ENCODE results near the gene MEGF10.

The MEGF10 gene

GRCh38 chr5:127324756-127325155 is 34.2 kb downstream of the MEGF10 start:
- in situ Hi-C loops (cut with HindIII; ENCODE audit: low sequenced_read_pairs), result no loop called here

DNA sequence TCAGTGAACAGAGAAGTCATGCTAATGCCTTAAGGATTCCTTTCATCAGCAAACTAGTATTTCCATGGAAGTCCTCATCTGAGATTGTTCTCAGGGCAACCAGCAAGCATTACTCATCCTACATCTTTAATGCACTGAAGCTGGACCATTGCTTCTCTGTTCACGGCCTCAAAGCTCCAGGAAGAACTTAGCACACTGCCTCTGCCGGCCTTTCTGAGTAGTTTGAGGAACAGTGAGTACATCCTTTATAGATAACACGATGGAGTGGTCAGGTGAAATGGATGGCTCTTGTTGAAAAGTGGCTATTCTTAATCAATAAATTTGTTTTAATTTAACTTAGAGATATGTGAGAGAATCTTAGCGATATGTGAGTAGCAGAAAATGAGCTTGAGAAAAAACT is 35.8 kb downstream of the MEGF10 start:
- in situ Hi-C loops (cut with HindIII; ENCODE audit: low sequenced_read_pairs), result no loop called here

DNA sequence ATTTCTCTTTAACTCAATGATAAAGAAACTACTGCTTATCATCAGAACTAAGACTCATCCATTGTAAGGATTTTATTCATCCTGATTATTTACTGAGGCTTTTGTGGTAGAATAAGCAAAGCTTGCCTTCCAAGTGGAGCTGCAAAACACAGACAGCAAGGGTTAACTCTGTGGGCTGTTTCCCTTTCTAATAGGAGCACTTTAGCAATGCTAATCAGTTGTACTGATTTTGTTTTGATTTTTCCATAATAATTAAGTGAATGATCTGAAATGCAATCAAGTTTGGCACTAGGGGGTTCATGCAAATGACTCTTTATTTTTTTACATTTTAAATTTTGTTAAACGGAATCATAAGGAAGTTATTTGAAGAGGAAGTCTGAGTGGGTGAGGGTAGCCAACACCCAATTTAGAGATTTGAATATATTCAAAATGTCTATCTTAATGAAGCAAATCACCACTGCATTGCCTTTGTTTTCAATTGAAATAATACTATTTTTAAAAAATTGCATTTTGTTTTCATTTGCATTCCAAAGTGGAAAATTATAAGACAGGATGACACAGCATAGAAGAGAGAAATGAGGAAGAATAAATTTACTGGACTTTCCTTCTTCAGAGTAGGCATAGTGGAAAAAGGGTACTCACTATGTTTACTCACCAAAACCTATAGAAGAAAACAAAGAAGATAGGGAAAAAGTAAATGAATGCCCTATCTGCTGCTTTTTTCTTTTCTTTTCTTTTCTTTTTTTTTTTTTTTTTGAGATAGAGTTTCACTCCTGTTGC is 36.6 kb downstream of the MEGF10 start:
- in situ Hi-C loops (cut with HindIII; ENCODE audit: low sequenced_read_pairs), result no loop called here

GRCh38 chr5:127330116-127330515 is 39.5 kb downstream of the MEGF10 start:
- in situ Hi-C loops (cut with HindIII; ENCODE audit: low sequenced_read_pairs), result no loop called here

DNA sequence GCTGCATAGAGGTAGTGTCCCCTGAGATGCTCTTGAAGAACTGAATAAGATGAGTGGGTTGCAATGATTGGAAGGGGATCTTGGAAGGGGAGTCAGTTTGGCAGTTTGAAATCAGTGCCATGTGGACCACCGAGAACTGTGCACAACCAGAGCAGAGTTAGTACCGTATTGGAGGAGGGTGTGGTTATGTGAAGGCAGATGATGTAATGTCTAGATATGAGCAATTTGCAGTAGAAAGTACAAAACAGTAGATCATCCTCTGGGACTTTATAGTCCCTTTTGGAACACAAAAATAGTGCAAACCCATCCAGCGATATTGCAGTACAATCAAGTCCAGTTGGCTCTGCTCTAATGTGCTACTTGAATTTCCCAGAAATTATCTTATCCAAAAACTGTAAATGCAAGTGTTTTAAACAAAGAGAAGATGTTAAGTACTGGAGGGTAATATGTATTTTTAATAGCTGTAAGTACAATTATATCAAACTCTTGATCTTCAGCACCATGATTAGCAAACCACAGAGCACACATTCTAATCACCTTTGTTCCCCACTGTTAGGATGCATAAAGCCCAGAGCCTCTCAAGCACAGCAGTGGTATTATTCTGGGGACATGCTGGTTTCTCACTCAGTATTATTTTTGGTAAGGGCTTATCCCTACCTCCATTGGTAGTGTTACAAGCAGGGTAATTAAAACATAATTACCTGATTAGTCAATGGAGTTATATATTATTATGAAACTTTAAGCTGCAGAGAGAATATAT is 41.5 kb downstream of the MEGF10 start:
- in situ Hi-C loops (cut with HindIII; ENCODE audit: low sequenced_read_pairs), result no loop called here

DNA sequence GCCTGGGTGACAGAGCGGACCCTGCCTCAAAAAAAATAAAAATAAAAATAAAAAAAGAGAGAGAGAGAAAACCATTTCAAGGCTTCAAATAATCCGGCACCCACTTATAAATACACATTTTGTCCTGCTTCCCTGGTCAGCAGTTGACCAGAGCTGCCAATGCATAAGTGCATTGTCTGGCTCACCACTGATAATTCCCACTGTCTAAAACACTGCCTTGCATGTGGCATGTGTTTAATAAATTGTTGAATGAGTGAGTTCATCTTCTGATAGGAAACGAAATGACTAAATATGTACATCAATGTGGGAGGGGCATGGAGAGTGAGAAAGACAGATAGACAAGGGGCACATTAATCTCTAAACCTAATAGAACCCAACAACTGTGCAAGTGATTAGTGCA is 42.9 kb downstream of the MEGF10 start:
- in situ Hi-C loops (cut with HindIII; ENCODE audit: low sequenced_read_pairs), result no loop called here

DNA sequence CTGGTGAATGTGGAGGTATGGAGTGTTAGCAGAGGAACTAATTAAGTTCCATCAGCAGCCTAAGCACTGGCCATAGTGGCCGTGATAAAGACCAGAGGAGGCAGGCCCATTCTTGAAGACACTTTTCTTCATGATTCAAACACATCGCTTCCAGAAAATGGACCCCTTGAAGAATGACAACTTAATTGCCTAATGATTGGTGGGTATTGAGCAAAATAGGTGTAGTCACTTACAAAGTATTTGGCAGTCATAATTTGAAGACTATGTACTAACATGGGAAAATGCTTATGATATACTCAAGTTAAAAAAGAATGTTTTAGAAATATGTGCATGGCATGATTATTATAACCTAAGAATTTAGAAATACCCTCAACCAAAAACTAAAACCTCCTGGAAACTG is 44.8 kb downstream of the MEGF10 start:
- in situ Hi-C loops (cut with HindIII; ENCODE audit: low sequenced_read_pairs), result no loop called here

DNA sequence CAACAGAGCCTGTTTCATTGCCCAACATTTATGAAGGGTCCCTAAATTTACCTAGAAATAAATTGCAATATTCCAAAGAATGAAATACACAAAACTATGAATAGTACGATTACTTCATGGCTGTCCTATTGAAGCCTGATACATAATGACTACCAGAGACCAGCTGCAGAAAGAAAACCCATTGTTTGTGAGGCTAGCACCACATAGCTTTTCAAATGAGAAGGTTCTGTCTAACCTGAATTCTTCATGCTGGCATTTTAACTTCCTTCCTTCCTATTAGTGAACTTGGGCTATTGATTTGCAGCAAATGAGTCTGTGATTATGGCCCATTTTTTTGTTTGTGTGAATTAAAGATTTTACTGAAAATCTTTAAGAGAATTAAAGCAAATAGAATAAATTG is 47.3 kb downstream of the MEGF10 start:
- in situ Hi-C loops (cut with HindIII; ENCODE audit: low sequenced_read_pairs), result no loop called here

DNA sequence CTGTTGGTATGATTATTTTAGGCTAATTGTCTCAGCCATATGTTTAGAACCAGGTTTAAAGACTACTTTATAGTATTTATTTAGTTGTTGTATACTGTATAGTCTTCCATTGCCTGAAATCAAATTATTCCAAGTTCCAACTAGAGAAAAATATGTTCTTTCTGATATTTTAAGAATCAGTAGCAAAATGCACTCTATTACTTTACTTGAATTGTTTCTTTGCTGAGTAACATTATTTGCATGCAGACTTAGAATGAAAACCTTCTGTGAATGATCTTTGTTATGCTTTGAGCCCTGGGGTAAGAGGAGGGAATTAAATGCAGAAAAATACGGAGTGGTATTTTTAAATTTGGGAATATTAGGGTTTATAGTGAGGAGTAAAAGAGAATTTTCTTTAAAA is 47.9 kb downstream of the MEGF10 start:
- in situ Hi-C loops (cut with HindIII; ENCODE audit: low sequenced_read_pairs), result no loop called here

GRCh38 chr5:127340606-127341005 is 50.0 kb downstream of the MEGF10 start:
- in situ Hi-C loops (cut with HindIII; ENCODE audit: low sequenced_read_pairs), result no loop called here

GRCh38 chr5:127342364-127342763 is 51.8 kb downstream of the MEGF10 start:
- in situ Hi-C loops (cut with HindIII; ENCODE audit: low sequenced_read_pairs), result no loop called here

- in situ Hi-C loops (cut with HindIII; ENCODE audit: low sequenced_read_pairs), result no loop called here
Observed at GRCh38 chr5:127343313-127343712, 52.7 kb downstream of the MEGF10 start.

DNA sequence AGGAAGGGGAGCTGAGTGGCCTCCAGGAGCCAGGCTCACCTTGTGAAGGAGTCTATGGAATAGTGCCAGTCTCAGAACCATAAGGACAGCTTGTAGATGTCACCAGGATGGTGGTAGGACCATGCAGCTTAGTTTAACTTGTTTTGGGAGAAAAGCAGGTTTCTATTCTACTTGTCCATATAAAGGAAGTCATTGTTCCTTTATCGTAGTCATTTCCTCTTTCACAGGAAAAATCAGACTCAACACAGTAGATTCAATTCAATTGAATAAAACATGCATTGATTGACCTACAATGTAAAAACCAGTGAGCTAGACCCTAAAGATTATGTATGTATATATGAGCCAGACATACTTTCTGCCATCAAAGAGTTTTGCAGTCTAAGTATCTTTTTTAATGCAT is 53.3 kb downstream of the MEGF10 start:
- in situ Hi-C loops (cut with HindIII; ENCODE audit: low sequenced_read_pairs), result no loop called here

DNA sequence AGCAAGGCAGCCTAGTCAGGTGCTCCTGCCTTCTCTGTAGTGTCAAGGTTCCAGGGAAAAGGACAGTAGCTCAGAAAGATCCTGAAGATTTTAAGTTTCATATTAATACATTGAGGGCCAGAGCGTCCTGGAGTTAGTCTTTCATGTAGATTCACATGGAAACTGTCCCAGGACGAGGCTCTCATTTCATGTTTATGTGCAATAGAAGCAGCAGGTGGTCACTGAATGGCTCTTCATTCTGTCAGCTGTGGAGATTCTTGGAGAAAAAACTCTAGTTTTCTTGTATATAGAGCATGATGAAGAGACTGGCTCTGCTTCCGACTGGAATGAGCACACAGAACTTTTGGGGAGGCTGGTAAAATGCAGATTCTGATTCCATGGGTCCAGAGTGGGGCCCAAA is 54.3 kb downstream of the MEGF10 start:
- in situ Hi-C loops (cut with HindIII; ENCODE audit: low sequenced_read_pairs), result no loop called here

GRCh38 chr5:127351418-127351817 is 60.8 kb downstream of the MEGF10 start:
- in situ Hi-C loops (cut with HindIII; ENCODE audit: low sequenced_read_pairs), result no loop called here

DNA sequence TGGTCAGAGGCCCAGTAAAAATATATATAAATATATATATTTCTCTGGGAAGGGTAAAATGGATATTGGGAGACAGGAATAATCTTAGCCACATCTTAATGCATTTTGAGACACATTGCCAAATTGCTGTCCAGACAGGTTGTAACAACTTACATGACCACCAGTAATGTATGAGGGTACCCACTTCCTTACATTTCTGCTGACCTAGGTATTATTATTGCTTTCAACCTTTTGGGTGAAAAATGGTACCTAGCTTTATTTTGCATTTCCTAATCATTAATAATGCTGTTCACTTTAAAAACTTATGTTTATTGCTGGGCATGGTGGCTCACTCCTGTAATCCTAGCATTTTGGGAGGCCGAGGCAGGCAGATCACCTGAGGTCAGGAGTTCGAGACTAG is 61.5 kb downstream of the MEGF10 start:
- in situ Hi-C loops (cut with HindIII; ENCODE audit: low sequenced_read_pairs), result no loop called here

GRCh38 chr5:127353327-127353726 is 62.7 kb downstream of the MEGF10 start:
- in situ Hi-C loops (cut with HindIII; ENCODE audit: low sequenced_read_pairs), result no loop called here

DNA sequence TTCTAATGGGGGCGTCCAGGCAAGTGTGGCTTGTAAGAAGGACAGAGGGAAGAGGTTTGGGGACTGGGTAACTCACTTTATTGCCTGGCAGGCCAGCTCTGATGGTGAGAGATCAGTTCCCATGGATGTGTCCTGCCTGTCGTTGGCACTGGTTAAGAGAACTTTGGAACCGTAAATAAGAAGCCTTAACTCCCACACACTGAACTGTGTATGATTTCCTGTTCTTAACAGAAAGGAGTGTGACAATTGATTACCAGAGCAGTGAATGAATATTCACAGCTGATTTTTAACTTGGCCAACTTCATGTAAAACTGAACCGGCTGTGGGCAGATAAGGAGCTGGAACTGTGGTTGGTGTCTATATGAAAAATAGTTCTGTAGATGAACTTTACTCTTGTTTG is 63.2 kb downstream of the MEGF10 start:
- in situ Hi-C loops (cut with HindIII; ENCODE audit: low sequenced_read_pairs), result no loop called here

GRCh38 chr5:127355337-127355736 is 64.7 kb downstream of the MEGF10 start:
- in situ Hi-C loops (cut with HindIII; ENCODE audit: low sequenced_read_pairs), result no loop called here

DNA sequence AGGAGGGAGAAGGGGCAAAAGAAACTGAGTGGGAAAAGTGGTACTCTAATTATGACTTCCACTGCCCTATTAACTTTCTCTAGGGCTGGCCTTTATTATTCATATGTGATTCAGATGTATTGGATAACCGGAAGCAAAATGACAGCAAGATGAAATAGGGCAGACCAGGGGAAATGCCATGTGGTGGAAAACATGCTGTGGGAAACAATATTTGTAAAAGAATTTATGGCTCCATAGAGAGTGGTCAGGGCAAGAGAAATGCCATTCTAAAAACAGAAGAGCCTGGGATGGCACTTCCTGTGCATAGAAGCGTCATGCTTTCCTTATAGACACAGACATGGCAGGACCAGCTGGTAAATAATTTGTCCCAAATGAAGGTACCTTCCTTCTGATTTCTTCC is 67.7 kb downstream of the MEGF10 start:
- in situ Hi-C loops (cut with HindIII; ENCODE audit: low sequenced_read_pairs), result no loop called here

DNA sequence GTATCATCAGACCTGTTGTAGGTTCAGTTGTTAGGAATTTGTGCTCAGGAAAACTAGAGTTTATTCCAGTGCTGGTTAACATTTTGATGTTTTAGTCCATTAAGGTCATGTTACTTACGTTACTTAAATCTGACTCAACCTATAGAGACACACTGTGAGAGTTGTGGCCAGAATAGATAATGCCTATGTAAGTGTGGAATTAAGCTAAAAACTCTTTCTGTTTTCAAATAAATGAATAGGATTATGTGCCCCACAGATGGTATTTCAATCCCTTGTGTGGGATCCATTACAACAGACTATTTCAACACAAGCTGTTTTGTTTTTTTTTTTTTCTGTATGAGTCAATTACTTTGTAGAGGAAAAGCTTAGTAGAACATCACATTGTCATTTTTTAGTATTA is 68.1 kb downstream of the MEGF10 start:
- in situ Hi-C loops (cut with HindIII; ENCODE audit: low sequenced_read_pairs), result no loop called here

- in situ Hi-C loops (cut with HindIII; ENCODE audit: low sequenced_read_pairs), result no loop called here
Observed at GRCh38 chr5:127359502-127359901, 68.9 kb downstream of the MEGF10 start.

Data from DLD1 (cell line).